B cell (primary cell): ENCODE results near the gene CLEC4E. TPM values are rescaled to one million over a fixed set of nuclear protein-coding genes. Genes with fewer than 3 reads are reported as not detected.

Experiments
- ATAC-seq: fragments of 200-7000 bp; cut with Tn5 transposase; one replicate; pipeline ENCODE4 v1.10.0; 2021; ENCODE audit warnings: low read depth, mild to moderate bottlenecking, moderate number of reproducible peaks, moderate library complexity
- CTCF ChIA-PET: fragments of 350-600 bp; sonication (Branson Sonifier 250); formaldehyde crosslinking; loops from one replicate; lab custom pipeline; 2021; ENCODE audit warnings: antibody characterized with exemption, inconsistent platforms; lab: Charles Lee
- POLR2A ChIA-PET: fragments of 350-600 bp; sonication (Branson Sonifier 250); formaldehyde crosslinking; loops from one replicate; lab custom pipeline; 2021; ENCODE audit warnings: antibody characterized with exemption; lab: Charles Lee
- DNase-seq: peaks from one replicate; pipeline ENCODE4 v3.0.0; 2013
- H2AFZ ChIP-seq: 2 replicates; pipeline ENCODE4 v1.6.1; 2012; ENCODE audit warnings: mild to moderate bottlenecking, low read depth, low read length; ENCODE audit not compliant: insufficient read depth, poor library complexity, severe bottlenecking
- H3K27ac ChIP-seq, 2 donors: 1 replicate in 1 of 2; 2 replicates in 1 of 2; pipeline ENCODE4 v1.5.1; 2012 to 2013; ENCODE audit warnings: low read length in 2 of 2, mild to moderate bottlenecking in 2 of 2, moderate library complexity in 1 of 2
- H3K27me3 ChIP-seq, 4 experiments: fragments of 200-600 bp in 1 of 4; sonication (generic) in 1 of 4; replicated peaks in 1 of 4; 1 replicate in 2 of 4; 2 replicates in 2 of 4; pipeline versions ENCODE4 v1.6.1 to v1.7.0; 2013 to 2016; ENCODE audit warnings: low read length in 3 of 4, mild to moderate bottlenecking in 2 of 4, mixed read lengths in 1 of 4, moderate library complexity in 1 of 4; ENCODE audit not compliant: insufficient read depth in 4 of 4, control insufficient read depth in 3 of 4; ENCODE audit errors: control extremely low read depth in 1 of 4
- H3K36me3 ChIP-seq, 2 experiments: replicated peaks in 1 of 2; 1 replicate in 1 of 2; 2 replicates in 1 of 2; pipeline versions ENCODE4 v1.6.1 to v1.7.1; 2013; ENCODE audit warnings: low read length in 1 of 2; ENCODE audit not compliant: insufficient read depth in 2 of 2, control insufficient read depth in 1 of 2; ENCODE audit errors: control extremely low read depth in 1 of 2, extremely low read depth in 1 of 2
- H3K4me1 ChIP-seq, 2 donors: fragments of 200-600 bp in 1 of 2; sonication (generic) in 1 of 2; 1 replicate in 1 of 2; 2 replicates in 1 of 2; pipeline versions ENCODE4 v1.5.1 to v1.6.1; 2013 to 2017; ENCODE audit warnings: low read length in 2 of 2; ENCODE audit not compliant: control insufficient read depth in 2 of 2, insufficient read depth in 2 of 2
- H3K4me2 ChIP-seq: replicated peaks from 2 replicates; pipeline ENCODE3; 2012; ENCODE audit warnings: mild to moderate bottlenecking, low read depth, low read length; ENCODE audit not compliant: poor library complexity, severe bottlenecking
- H3K4me3 ChIP-seq, 5 experiments: fragments of 200-600 bp in 1 of 5; sonication (generic) in 1 of 5; 1 replicate in 3 of 5; 2 replicates in 2 of 5; pipeline versions ENCODE4 v1.5.1 to v1.7.0; 2011 to 2016; ENCODE audit warnings: low read length in 4 of 5, mild to moderate bottlenecking in 4 of 5, low read depth in 2 of 5, control low read depth in 1 of 5, moderate library complexity in 1 of 5; ENCODE audit not compliant: insufficient read depth in 1 of 5; ENCODE audit errors: control extremely low read depth in 1 of 5, extremely low read depth in 1 of 5
- H3K79me2 ChIP-seq: fragments of 200-600 bp; sonication (generic); one replicate; pipeline ENCODE4 v1.6.0; 2016; ENCODE audit warnings: low read length; ENCODE audit not compliant: control insufficient read depth, insufficient read depth
- H3K9ac ChIP-seq: fragments of 200-600 bp; sonication (generic); 2 replicates; pipeline ENCODE4 v1.6.1; 2017; ENCODE audit warnings: mild to moderate bottlenecking, low read length, moderate library complexity
- H3K9me3 ChIP-seq, 3 donors: one replicate each; pipeline versions ENCODE4 v1.6.1 to v1.7.1; 2013; ENCODE audit warnings: low read length in 2 of 3; ENCODE audit not compliant: control insufficient read depth in 2 of 3, insufficient read depth in 1 of 3; ENCODE audit errors: control extremely low read depth in 1 of 3
- H4K20me1 ChIP-seq: 2 replicates; pipeline ENCODE4 v1.6.0; 2012; ENCODE audit warnings: mild to moderate bottlenecking, low read length; ENCODE audit not compliant: insufficient read depth, control insufficient read depth, poor library complexity, severe bottlenecking
- H3K27ac Mint-ChIP-seq: one replicate; pipeline ENCODE4 v1.8.0; 2021; ENCODE audit warnings: mixed read lengths
- H3K27me3 Mint-ChIP-seq: one replicate; pipeline ENCODE4 v1.8.0; 2021; ENCODE audit warnings: mixed read lengths
- H3K4me1 Mint-ChIP-seq: one replicate; pipeline ENCODE4 v1.8.0; 2021; ENCODE audit warnings: mixed read lengths
- H3K4me3 Mint-ChIP-seq: one replicate; pipeline ENCODE4 v1.8.0; 2021; ENCODE audit warnings: mixed read lengths
- H3K9me3 Mint-ChIP-seq: one replicate; pipeline ENCODE4 v1.8.0; 2022; ENCODE audit warnings: mixed read lengths; ENCODE audit not compliant: insufficient read depth
- CTCF ChIP-seq: fragments of 200-600 bp; IDR thresholded peaks from one replicate; pipeline ENCODE4 v1.8.0; 2022; ENCODE audit warnings: antibody characterized with exemption, mild to moderate bottlenecking
- EZH2 ChIP-seq: IDR thresholded peaks from 2 replicates; pipeline ENCODE4 v1.6.1; 2012; ENCODE audit warnings: borderline replicate concordance, low read depth, mild to moderate bottlenecking, moderate library complexity, low read length; ENCODE audit not compliant: insufficient read depth, poor library complexity, severe bottlenecking
- WGBS: methylation state at CpG from one replicate; pipeline ENCODE4 v1.1.5; 2013; ENCODE audit warnings: missing lambda C conversion rate; ENCODE audit not compliant: insufficient coverage; 5-methylcytosine and 5-hydroxymethylcytosine counted together
- intact Hi-C: fragments of 100-400 bp; cut with micrococcal nuclease; formaldehyde crosslinking; loops from one replicate; pipeline ENCODE4 v1.10.0; 2022
- polyA plus RNA-seq: library from polyadenylated mRNA; depleted of rRNA; stranded (reverse); fragments of >200 nt; gene quantifications from 2 replicates; pipeline ENCODE4 v1.2.3, GENCODE V29; 2012
- total RNA-seq, 2 donors: library from RNA; stranded (reverse); fragments of 120-200 nt in 1 of 2; gene quantifications; 1 replicate in 1 of 2; 2 replicates in 1 of 2; pipeline versions ENCODE4 v1.2.3 to v1.2.4, GENCODE V29; 2013 to 2022

CLEC4E gene
- total and polyA plus RNA-seq, 2 donors (not counting 1 experiment from before 2014, with no cell fraction given): 0.06 TPM; not detected in 1

GRCh38 chr12:8544295-8544694 is 3.6 kb upstream of the CLEC4E start:
- Histone ChIP-seq H2AFZ (no peak overlapping the region), H3K4me1 (no peaks in the 10 kb centered on the region), H3K27me3 (peaks cover 0 to 7% (median 3%) of the 10 kb centered on the region in 4 experiments), H3K27ac (no peak overlapping the region), H4K20me1 (no peaks in the 10 kb centered on the region), H3K4me2 (no peak overlapping the region), H3K9ac (no peak overlapping the region), H3K4me3 (no peak overlapping the region), H3K9me3 (no peaks in the 10 kb centered on the region), H3K79me2 (no peaks in the 10 kb centered on the region), H3K36me3 (no peaks in the 10 kb centered on the region)
- no peak overlapping the region for H3K4me3 Mint-ChIP-seq
- CTCF ChIA-PET: interaction anchor here (0.6 to 4.7 kb wide), 49 partner anchors 8 to 578 kb away, joined by 3 to 42 read pairs (median 5); partner anchors contain the start of gene AICDA
- no peaks in the 10 kb centered on the region for H3K9me3 Mint-ChIP-seq
- peak; percentile 100 for TF ChIP-seq CTCF
- TF ChIP-seq EZH2: no peak
- H3K27ac Mint-ChIP-seq: no peak overlapping the region
- peaks cover 23% of the 10 kb centered on the region for H3K27me3 Mint-ChIP-seq
- peak; percentile 66 for ATAC-seq
- DNase-seq: peak; percentile 72
- peaks cover 6% of the 10 kb centered on the region for H3K4me1 Mint-ChIP-seq
- 0% methylated on average over 2 of the region's 3 CpGs for WGBS
- intact Hi-C loops: loop anchor here (1.0 to 2.0 kb wide), 3 partner anchors 65 to 346 kb away; no protein-coding TSS in a partner anchor
- POLR2A ChIA-PET: no interaction called here

GRCh38 chr12:8541562-8541961 is 857 bp upstream of the CLEC4E start:
- H3K79me2 ChIP-seq: no peaks in the 10 kb centered on the region

More at GRCh38 chr12:8541562-8541961, 857 bp upstream of the CLEC4E start:
- Histone ChIP-seq H3K9me3 (peaks cover 0 to 3% (median 0%) of the 10 kb centered on the region in 3 donors), H2AFZ (no peak overlapping the region), H3K4me2 (no peak overlapping the region), H3K4me1 (no peaks in the 10 kb centered on the region), H3K27me3 (peaks cover 0 to 7% (median 3%) of the 10 kb centered on the region in 4 experiments), H4K20me1 (no peaks in the 10 kb centered on the region), H3K9ac (no peak overlapping the region), H3K4me3 (no peak overlapping the region), H3K36me3 (no peaks in the 10 kb centered on the region), H3K27ac (no peak overlapping the region)
- WGBS: 80% methylated on average over 1 of the region's 10 CpGs
- ChIA-PET CTCF (interaction anchor here (1.2 to 4.7 kb wide), 3 partner anchors 11 to 497 kb away, joined by 3 to 42 read pairs (median 4); no protein-coding TSS in a partner anchor), POLR2A (no interaction called here)
- ATAC-seq (no peak), DNase-seq (no peak)
- Mint-ChIP-seq H3K27me3 (peaks cover 33% of the 10 kb centered on the region), H3K9me3 (no peaks in the 10 kb centered on the region), H3K27ac (no peak overlapping the region), H3K4me1 (peaks cover 6% of the 10 kb centered on the region), H3K4me3 (no peak overlapping the region)
- no peak for TF ChIP-seq CTCF
- TF ChIP-seq EZH2: no peak
- intact Hi-C loops: no loop called here
